GM12878 (cell line): ENCODE measurements around the gene PCSK6. TPM values are rescaled to one million over a fixed set of nuclear protein-coding genes. Genes with fewer than 3 reads are reported as not detected.

Source experiments
- ATAC-seq: fragments of 200-7000 bp; cut with Tn5 transposase; 3 replicates; pipeline ENCODE4 v1.9.1; 2020; ENCODE audit warnings: mild to moderate bottlenecking, moderate library complexity
- BruUV-seq: library from RNA; stranded (reverse); fragments of 400-500 nt; replicated peaks from 2 replicates; lab custom pipeline; 2021; lab: Mats Ljungman, UMichigan
- CTCF ChIA-PET: fragments of 300-600 bp; sonication (Branson Sonifier 250); formaldehyde crosslinking; extraction: SDS; loops from one replicate; lab custom pipeline; 2021; ENCODE audit warnings: inconsistent platforms; lab: Yijun Ruan, JAX
- POLR2A ChIA-PET: fragments of 350-600 bp; formaldehyde crosslinking; extraction: SDS; loops from one replicate; lab custom pipeline; 2021; ENCODE audit warnings: inconsistent platforms; lab: Charles Lee
- RAD21 ChIA-PET: fragments of 300-600 bp; sonication (Branson Sonifier 250); formaldehyde crosslinking; loops from one replicate; lab custom pipeline; 2023; ENCODE audit warnings: antibody characterized with exemption; ENCODE audit not compliant: unreplicated experiment; lab: Charles Lee
- SMC1A ChIA-PET: fragments of 300-600 bp; sonication (Branson Sonifier 250); formaldehyde crosslinking; loops from one replicate; lab custom pipeline; 2023; ENCODE audit not compliant: unreplicated experiment, uncharacterized antibody; lab: Charles Lee
- DNase-seq: peaks from one replicate; pipeline ENCODE4 v3.0.0-alpha.2; 2011; ENCODE audit warnings: low read depth, low spot score
- FAIRE-seq: peaks from 3 replicates; lab custom pipeline; 2011; peaks lifted over from hg19 to GRCh38; lab: Jason Lieb, UNC
- H2AFZ ChIP-seq: 2 replicates; pipeline ENCODE4 v1.6.0; 2011; ENCODE audit warnings: low read depth, low read length, control low read depth; ENCODE audit not compliant: control insufficient read depth
- H3K27ac ChIP-seq: 2 replicates; pipeline ENCODE4 v1.5.1; 2011; ENCODE audit warnings: control low read depth; ENCODE audit not compliant: control insufficient read depth, insufficient read depth
- H3K27me3 ChIP-seq, 2 experiments: replicated peaks in 1 of 2; 2 replicates each; pipeline versions ENCODE4 v1.6.0 to v1.6.1; 2011; ENCODE audit warnings: low read length in 1 of 2; ENCODE audit not compliant: control insufficient read depth in 2 of 2, insufficient read depth in 2 of 2
- H3K36me3 ChIP-seq, 2 experiments: 2 replicates each; pipeline ENCODE4 v1.5.1; 2011; ENCODE audit warnings: low read length in 1 of 2; ENCODE audit not compliant: control insufficient read depth in 2 of 2, insufficient read depth in 2 of 2
- H3K4me1 ChIP-seq: 2 replicates; pipeline ENCODE4 v1.6.1; 2011; ENCODE audit warnings: mild to moderate bottlenecking, low read length, moderate library complexity, mixed read lengths; ENCODE audit not compliant: control insufficient read depth, insufficient read depth
- H3K4me2 ChIP-seq: 2 replicates; pipeline ENCODE4 v1.6.0; 2011; ENCODE audit warnings: control low read depth; ENCODE audit not compliant: control insufficient read depth, insufficient read depth
- H3K4me3 ChIP-seq: fragments of 200-600 bp; sonication (generic); 2 replicates; pipeline ENCODE4 v1.5.1; 2016
- H3K79me2 ChIP-seq: 2 replicates; pipeline ENCODE4 v1.6.0; 2011; ENCODE audit warnings: low read length; ENCODE audit not compliant: control insufficient read depth, insufficient read depth
- H3K9ac ChIP-seq: 2 replicates; pipeline ENCODE4 v1.8.0; 2011; ENCODE audit warnings: low read length, control low read depth, mixed read lengths; ENCODE audit not compliant: control insufficient read depth, insufficient read depth
- H3K9me3 ChIP-seq: replicated peaks from 3 replicates; pipeline ENCODE4 v1.5.1; 2011; ENCODE audit warnings: mild to moderate bottlenecking, low read length; ENCODE audit not compliant: control insufficient read depth, insufficient read depth
- H4K20me1 ChIP-seq: 2 replicates; pipeline ENCODE4 v1.6.0; 2011; ENCODE audit not compliant: control insufficient read depth, insufficient read depth
- BACH1 ChIP-seq: fragments of 450-650 bp; IDR thresholded peaks from 2 replicates; pipeline ENCODE4 v1.6.1; 2017; ENCODE audit warnings: mild to moderate bottlenecking, borderline replicate concordance
- E4F1 ChIP-seq: fragments of 450-650 bp; IDR thresholded peaks from 2 replicates; pipeline ENCODE4 v1.6.1; 2018; ENCODE audit warnings: borderline replicate concordance, mild to moderate bottlenecking; ENCODE audit not compliant: partially characterized antibody
- POU2F2 ChIP-seq: IDR thresholded peaks from 3 replicates; pipeline ENCODE4 v1.6.1; 2011; ENCODE audit warnings: low read depth, mild to moderate bottlenecking, low read length, borderline replicate concordance
- RELA ChIP-seq: fragments of 450-650 bp; IDR thresholded peaks from 2 replicates; pipeline ENCODE4 v1.8.0; 2014; ENCODE audit warnings: borderline replicate concordance; ENCODE audit not compliant: partially characterized antibody
- RELB ChIP-seq: fragments of 450-650 bp; IDR thresholded peaks from 2 replicates; pipeline ENCODE4 v1.6.1; 2017; ENCODE audit warnings: low read depth, mild to moderate bottlenecking, moderate library complexity
- ZNF687 ChIP-seq: fragments of 450-650 bp; IDR thresholded peaks from 2 replicates; pipeline ENCODE4 v1.6.1; 2017; ENCODE audit warnings: mild to moderate bottlenecking, moderate library complexity
- WGBS: methylation state at CpG from one replicate; pipeline ENCODE4 v1.1.6; 2016; ENCODE audit warnings: low lambda C conversion rate; ENCODE audit not compliant: insufficient replicate concordance, insufficient coverage; ENCODE audit errors: missing lambda C conversion rate; 5-methylcytosine and 5-hydroxymethylcytosine counted together
- in situ Hi-C: fragments of 300-500 bp; cut with MboI; formaldehyde crosslinking; loops from 9 replicates; pipeline ENCODE4 v1.14.3; 2018; ENCODE audit warnings: mixed read lengths
- intact Hi-C: fragments of 100-400 bp; cut with micrococcal nuclease; formaldehyde crosslinking; loops from one replicate; pipeline ENCODE4 v1.14.2; 2022; ENCODE audit not compliant: unreplicated experiment
- polyA plus RNA-seq, 11 experiments: library from polyadenylated mRNA; depleted of rRNA in 4 of 11; unstranded in 6 of 11; stranded (reverse) in 5 of 11; fragments of >200 nt; fragmentation: Nextera tagmentation in 4 of 11; fragmentation: Illumina TruSeq in 1 of 11; extraction: Ambion mirVana in 4 of 11; extraction: Trizol in 1 of 11; gene quantifications; 1 replicate in 1 of 11; 2 replicates in 10 of 11; pipeline versions ENCODE4 v1.2.1 to v1.2.3, GENCODE V29; 2011 to 2016; ENCODE audit warnings: inconsistent platforms in 2 of 11, missing spikeins in 2 of 11, low read depth in 1 of 11
- total RNA-seq, 4 experiments: library from RNA; depleted of rRNA in 3 of 4; stranded (reverse); fragments of >200 nt in 3 of 4; fragmentation: Illumina TruSeq in 1 of 4; extraction: Trizol in 1 of 4; gene quantifications; 2 replicates each; pipeline versions ENCODE4 v1.2.1 to v1.2.3, GENCODE V29; 2013 to 2021

Gene PCSK6
- total and polyA plus RNA-seq, 10 of the 15 experiments (the other 5 are each of a cell fraction or from before 2014, with no cell fraction given): 0.19 to 0.67 (median 0.25) TPM; not detected in 4

GRCh38 chr15:101371081-101371480 lies 118.4 kb downstream of the PCSK6 start (continued):
- TF ChIP-seq ZNF687: no peak
- TF ChIP-seq RELB: no peak

GRCh38 chr15:101370330-101371024 lies 119.0 kb downstream of the PCSK6 start:
- intact Hi-C loops (no loop called here), in situ Hi-C loops (no loop called here)
- DNase-seq (no peak), ATAC-seq (no peak), FAIRE-seq (no peak)
- H3K4me3 ChIP-seq: no peak overlapping the region
- SMC1A ChIA-PET: no interaction called here
- H3K4me2 ChIP-seq: no peak overlapping the region
- H3K36me3 ChIP-seq: no peaks in the 10 kb centered on the region
- H3K27ac ChIP-seq: no peak overlapping the region
- no peak overlapping the region for H3K9ac ChIP-seq
- H2AFZ ChIP-seq: no peak overlapping the region
- no peaks in the 10 kb centered on the region for H3K79me2 ChIP-seq
- RAD21 ChIA-PET: no interaction called here
- BruUV-seq: no TSS peak
- CTCF ChIA-PET: interaction anchor here (1.1 kb wide), 1 partner anchor 284 kb away, joined by 3 read pairs; no protein-coding TSS in a partner anchor
- H3K4me1 ChIP-seq: no peaks in the 10 kb centered on the region
- peaks cover 0 to 1% of the 10 kb centered on the region in 2 experiments; a peak in 3 of 4 replicates for H3K27me3 ChIP-seq
- 53% methylated on average over 26 of the region's 26 CpGs for WGBS
- no peaks in the 10 kb centered on the region for H4K20me1 ChIP-seq
- no peaks in the 10 kb centered on the region for H3K9me3 ChIP-seq
- POLR2A ChIA-PET: no interaction called here
- no peak for TF ChIP-seq RELA
- no peak for TF ChIP-seq POU2F2
- no peak for TF ChIP-seq E4F1
- no peak for TF ChIP-seq BACH1
